NCI-H2227 (cell line): ENCODE measurements around the gene KIF6.
"Not testable (repeated sequence)": the region's sequence is repeated elsewhere in the genome, so short reads cannot be mapped to it uniquely, and the experiment has no call there.

Experiments
- DNase-seq: peaks from one replicate; lab custom pipeline; 2025; ENCODE audit not compliant: unreplicated experiment; lab: John Stamatoyannopoulos, UW

Gene KIF6

DNA sequence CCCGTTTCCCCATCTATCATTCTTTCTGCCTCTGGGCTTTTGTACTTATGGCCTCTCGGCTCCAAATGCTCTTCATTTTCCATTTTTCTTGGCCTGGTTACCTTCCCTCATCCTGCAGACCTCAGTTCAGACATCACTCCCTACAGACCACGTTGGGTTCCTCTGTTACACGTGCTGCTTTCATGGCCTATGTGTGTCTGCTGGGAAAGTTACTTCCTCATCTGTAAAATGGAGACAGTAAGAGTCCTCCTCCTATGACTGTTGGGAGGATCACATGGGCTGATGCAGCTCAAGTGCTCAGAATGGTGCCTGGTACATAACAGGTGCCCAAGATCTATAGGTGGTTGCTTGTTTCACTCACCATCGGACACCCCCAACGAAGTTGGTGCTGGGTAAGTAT lies 424.5 kb downstream of the KIF6 start:
- no peak for DNase-seq

DNA sequence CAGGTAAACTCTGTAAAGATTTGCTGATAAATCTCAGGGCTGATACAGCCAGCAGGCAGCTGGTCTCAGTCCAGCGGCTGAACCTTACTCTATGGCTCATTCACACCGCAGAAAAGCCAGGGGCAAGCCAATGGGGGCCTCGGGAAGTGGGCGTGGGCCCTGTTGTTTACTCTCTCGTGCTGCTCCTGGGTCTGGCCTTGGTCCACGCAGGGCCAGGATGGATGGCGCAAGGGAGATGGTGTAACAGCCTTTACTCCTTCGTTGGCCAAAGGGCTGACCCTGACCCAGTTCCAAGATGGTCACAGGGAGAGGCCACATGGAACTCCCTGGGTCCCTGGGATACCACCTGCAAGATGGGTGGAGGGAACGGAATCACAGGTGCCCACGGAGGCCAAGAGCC lies 427.1 kb downstream of the KIF6 start:
- no peak for DNase-seq

DNA sequence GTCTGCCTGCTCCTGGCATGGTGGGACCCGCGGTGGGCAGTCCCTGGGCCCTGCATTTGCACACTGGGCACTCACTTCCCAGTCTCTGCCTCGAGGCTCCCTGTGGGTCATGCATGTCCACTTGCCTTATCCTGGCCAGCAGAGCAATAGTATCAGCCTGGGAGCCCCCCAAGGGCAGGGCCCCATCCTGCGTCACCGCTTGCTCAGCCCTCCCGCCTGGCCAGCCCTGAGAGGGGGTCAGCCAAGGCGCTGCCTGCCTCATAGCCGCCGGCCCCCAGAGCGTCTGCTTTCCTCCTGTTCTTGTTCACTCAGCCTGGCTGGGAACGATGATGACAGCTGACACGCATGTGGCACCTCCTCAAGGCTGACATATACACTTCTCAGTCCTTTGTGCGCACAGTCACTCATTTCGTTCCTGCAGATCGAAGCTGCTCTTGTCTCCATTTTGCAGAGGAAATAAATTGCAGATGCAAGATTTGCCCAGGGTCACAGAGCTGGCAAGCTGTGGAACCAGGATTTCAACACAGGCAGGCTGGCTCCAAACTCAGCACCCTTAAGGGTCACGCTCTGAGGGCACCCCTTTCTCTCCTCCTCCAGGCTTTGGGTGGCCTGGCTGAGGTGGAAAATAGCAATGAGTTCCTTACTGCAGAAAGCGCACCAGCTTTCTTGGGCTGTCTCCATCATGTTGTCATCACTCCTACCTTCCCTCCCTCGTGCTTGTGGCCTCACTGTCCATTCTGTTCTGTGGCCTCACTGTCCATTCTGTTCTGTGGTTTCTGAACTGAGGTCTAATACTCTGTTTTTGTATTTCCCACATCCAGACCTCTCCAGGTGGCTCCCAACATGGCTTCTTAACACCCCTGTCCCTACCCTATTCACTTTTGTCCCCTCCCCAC lies 428.2 kb downstream of the KIF6 start:
- DNase-seq = no peak

DNA sequence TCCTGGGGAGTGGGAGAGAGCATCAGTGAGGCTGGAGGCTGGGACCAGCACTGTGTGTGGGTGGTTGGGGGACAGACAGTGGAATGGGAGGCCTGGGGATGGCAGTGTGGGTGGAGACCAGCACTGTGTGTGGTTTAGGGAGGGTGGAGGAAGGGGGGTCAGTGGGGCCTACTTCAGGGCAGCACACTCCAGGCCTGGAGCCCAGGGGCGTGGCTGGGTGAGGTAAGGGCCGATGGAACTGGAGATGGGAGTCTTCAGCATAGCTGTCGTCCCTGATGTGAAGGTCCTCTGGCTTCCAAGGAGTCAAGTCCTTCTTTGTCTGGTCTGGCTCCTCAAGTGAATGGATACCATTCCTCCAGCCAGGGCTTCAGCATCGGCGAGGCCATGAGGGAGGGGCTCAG lies 429.6 kb downstream of the KIF6 start:
- DNase-seq = no peak

DNA sequence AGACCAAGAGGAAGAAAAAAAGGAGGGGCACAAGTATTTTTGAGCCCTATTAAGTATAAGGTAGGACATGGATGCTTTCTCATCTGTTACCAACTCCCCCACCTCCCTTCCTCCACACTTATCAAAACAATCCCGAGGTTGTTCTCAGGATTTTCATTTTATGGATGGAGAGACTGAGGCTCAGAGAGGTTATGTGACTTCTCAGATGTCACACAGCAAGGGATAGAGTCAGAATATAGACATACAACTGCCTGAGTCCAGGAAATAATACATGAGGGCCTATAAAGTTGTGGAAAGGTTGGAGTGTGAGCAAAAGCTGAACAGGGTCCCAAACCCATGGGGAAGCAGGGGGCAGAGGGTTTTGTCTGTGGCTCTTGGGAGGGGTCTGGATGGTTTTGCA lies 430.3 kb downstream of the KIF6 start:
- no peak for DNase-seq

DNA sequence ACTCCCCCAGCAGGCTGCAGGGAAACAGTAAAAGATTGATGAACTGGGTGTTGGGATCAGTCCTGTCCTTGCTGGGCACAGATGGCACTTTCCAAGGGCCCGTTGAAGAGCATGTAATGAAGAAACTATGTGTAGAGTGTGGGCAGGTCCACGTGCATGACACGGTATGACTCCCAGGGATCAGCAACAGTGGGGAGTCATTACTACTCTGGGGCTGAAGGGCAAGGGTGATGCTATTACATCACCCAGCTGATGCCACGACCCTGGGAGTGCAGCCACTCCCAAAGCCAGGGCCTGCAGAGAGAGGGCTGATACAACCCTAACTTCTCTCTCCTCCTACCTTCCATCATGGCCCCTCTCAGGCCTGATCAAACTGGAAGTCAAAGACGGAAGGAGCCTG lies 431.1 kb downstream of the KIF6 start:
- no peak for DNase-seq

DNA sequence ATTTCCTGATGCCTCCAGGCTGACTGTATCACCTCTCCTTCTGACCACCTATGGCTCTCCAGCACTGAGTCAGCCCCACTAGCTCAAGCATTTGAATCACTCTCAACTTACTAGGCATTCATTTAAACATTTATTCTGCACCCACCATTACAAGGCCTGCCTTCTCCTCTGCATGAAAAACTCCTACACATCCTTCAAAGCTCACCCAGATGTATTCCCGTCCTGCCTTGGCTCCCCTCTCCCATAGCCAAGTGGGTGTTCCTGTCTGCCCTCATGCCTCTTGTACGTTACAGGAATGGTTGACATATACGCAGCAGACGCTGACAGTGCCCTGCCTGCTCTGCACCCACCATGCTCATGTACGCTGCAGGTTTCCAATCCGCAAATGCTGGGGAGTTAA lies 432.6 kb downstream of the KIF6 start:
- DNase-seq = no peak

DNA sequence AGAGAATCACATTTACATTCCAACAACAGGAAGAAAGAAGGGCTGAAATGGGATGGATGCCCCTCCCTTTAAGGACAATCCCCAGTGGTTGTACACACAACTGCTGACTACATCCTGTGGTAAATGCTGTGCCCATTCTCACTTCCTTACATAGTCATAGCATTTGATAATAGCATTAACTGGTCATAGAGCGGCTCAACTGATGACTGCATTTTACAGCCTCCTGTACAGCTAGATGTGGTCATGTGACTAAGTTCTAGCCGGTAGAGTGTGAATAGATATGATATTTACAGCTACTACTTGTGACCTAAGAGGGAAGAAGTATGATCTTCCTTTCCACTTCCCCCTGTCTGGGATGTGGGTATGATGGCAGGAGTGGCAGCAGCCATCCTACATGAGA lies 435.7 kb downstream of the KIF6 start:
- no peak for DNase-seq

DNA sequence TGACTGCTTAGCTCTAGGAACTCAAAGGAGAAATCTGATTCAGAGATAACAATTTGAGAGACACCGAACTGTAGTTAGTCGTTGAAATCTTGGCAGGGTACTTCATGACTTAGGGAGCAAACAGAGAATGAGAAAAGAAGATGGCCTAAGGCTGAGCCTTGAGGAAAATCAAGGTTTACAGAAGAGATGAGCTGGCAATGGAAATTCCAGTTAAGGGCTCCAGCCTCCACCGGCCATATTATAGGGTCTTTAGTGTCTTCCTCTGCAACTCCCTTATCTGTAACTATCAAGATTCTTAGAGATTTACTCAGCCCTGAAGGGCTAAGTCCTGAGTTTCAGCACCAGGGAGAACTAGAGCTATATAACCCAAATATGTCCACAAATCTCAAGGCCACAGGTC lies 437.6 kb downstream of the KIF6 start:
- DNase-seq = no peak

DNA sequence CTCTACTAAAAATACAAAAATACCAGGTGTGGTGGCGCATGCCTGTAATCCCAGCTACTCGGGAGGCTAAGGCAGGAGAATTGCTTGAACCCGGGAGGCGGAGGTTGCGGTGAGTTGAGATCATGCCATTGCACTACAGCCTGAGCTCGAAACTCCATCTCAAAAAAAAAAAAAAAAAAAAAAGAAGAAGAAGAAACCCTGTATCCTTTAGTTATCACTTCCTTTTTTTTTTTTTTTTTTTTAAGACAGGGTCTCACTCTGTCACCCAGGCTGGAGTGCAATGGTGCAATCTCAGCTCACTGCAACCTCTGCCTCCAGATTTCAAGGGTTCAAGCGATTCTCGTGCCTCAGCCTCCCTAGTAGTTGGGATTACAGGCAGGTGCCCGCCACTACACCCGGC lies 438.6 kb downstream of the KIF6 start:
- DNase-seq = not testable (repeated sequence)

DNA sequence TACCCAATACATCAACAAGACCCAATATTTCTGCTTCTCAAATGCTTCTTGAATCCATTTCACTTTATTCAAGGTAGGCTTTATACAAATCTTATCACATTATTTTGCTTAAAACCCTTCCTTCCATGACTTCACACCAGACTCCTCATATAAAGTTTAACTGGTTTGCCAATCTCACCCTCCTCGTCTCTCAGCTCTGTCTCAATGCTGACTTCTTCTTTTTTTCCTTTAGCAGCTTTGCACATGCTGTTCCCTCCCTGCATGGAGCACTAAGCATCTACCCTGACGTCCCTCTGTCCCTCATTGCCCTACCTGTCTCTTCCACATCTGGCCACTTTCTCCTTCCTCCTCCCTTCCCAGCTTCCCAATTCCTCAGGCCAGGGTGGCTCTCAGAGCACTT lies 442.4 kb downstream of the KIF6 start:
- DNase-seq = no peak

DNA sequence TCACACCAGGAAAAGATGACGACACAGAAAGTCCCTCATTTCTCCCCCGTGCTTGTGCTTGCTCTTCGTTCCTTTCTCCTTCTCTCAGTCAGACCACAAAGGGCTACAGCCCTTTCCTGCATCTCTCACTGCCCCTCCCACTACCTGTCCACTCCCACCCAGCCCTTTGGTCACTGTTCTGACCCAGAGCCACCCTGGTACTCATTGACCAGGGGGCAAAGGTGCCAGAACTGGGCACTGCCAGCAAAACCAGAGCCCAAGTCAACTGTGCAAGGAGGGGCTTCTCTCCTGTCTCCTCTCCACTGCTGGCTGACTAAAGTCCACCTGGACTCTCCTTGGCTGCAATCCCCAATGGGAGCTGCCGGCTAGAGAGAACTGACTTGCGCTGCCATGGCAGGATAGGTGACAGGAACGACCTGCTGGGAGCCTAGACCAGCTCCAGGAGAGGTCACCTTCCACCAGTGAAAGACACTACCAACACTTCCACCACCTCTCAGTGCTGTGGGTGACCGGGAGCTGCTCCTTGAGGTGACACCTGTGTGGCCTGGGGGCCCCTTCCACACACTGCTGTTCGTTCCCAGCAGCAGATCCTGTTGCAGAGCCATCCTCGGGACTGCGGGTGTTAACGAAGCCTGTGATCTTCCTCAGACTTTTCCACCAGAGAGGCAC lies 443.8 kb downstream of the KIF6 start:
- no peak for DNase-seq

DNA sequence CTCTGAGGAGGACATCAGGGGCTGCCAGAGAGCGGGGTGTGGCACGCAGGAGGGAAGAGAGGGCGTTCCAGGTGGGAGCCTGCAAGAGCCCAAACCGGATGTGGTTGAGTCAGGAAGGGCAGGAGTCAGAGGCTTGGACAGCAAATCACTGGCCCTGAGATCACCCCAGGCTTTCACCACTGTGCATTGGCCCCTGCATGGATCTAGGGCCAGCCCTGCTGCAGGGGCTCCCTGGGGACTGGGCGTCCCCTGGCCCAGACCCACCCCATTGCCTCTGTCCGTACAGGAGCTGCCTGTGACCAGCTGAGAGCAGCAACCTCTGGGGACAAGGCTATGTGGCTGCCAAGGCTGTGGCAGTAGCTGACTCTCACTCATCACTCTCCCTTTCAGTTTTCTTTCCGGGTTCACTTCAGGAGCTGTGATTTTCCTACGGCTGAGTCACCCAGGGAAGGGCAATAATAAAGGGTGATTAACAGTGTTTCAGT lies 444.9 kb downstream of the KIF6 start:
- no peak for DNase-seq
